HG03095 (cell line): ENCODE measurements around the gene TELO2.

Experiments used
- ATAC-seq: cut with Tn5 transposase; IDR thresholded peaks from one replicate; pipeline ENCODE4 v1.9.1; 2021; ENCODE audit warnings: moderate library complexity; ENCODE audit not compliant: unreplicated experiment

Gene TELO2

GRCh38 chr16:1535391-1536291 lies 42.5 kb downstream of the TELO2 start:
- no peak for ATAC-seq

GRCh38 chr16:1536601-1537000 lies 43.4 kb downstream of the TELO2 start:
- no peak for ATAC-seq

- ATAC-seq, result no peak
Observed at GRCh38 chr16:1537138-1537577, 44.0 kb downstream of the TELO2 start.

GRCh38 chr16:1537763-1538289 lies 44.7 kb downstream of the TELO2 start:
- no peak for ATAC-seq

- ATAC-seq, result no peak
Observed at GRCh38 chr16:1538804-1539520, 45.8 kb downstream of the TELO2 start.

- ATAC-seq, result no peak
Observed at GRCh38 chr16:1539720-1540555, 46.8 kb downstream of the TELO2 start.

- no peak for ATAC-seq
Observed at GRCh38 chr16:1540556-1540855, 47.3 kb downstream of the TELO2 start.

- ATAC-seq, result no peak
Observed at GRCh38 chr16:1541293-1542165, 48.4 kb downstream of the TELO2 start.

GRCh38 chr16:1542166-1542500 lies 49.0 kb downstream of the TELO2 start:
- ATAC-seq, result no peak

GRCh38 chr16:1542533-1542932 lies 49.4 kb downstream of the TELO2 start:
- ATAC-seq, result no peak

GRCh38 chr16:1543085-1543896 lies 50.1 kb downstream of the TELO2 start:
- ATAC-seq, result no peak

GRCh38 chr16:1545044-1546040 lies 52.2 kb downstream of the TELO2 start:
- no peak for ATAC-seq

GRCh38 chr16:1546430-1546829 lies 53.3 kb downstream of the TELO2 start:
- ATAC-seq, result no peak

GRCh38 chr16:1548233-1548632 lies 55.1 kb downstream of the TELO2 start:
- no peak for ATAC-seq

- ATAC-seq, result no peak
Observed at GRCh38 chr16:1548727-1549126, 55.6 kb downstream of the TELO2 start.

- no peak for ATAC-seq
Observed at GRCh38 chr16:1550069-1550468, 56.9 kb downstream of the TELO2 start.

- ATAC-seq, result no peak
Observed at GRCh38 chr16:1550696-1551095, 57.5 kb downstream of the TELO2 start.

GRCh38 chr16:1551166-1551565 lies 58.0 kb downstream of the TELO2 start:
- ATAC-seq, result no peak
